K562 (cell line): ENCODE measurements around the gene CUL9. TPM values are rescaled to one million over a fixed set of nuclear protein-coding genes. Genes with fewer than 3 reads are reported as not detected.

Experiments used
- BMI1 ChIP-seq: fragments of 150-350 bp; IDR thresholded peaks from 2 replicates; pipeline ENCODE4 v1.6.1; 2014; ENCODE audit warnings: low read length
- CBX3 ChIP-seq, 2 experiments: IDR thresholded peaks; 1 replicate in 1 of 2; 2 replicates in 1 of 2; pipeline ENCODE4 v1.6.1; 2012; ENCODE audit warnings: inconsistent platforms in 2 of 2, low read length in 2 of 2, borderline replicate concordance in 1 of 2, control low read depth in 1 of 2
- CREB3L1 ChIP-seq: fragments of 450-650 bp; IDR thresholded peaks from 2 replicates; pipeline ENCODE4 v1.6.1; 2014; ENCODE audit warnings: low read depth, mild to moderate bottlenecking, moderate library complexity, borderline replicate concordance
- KAT8 ChIP-seq: fragments of 450-650 bp; IDR thresholded peaks from 2 replicates; pipeline ENCODE4 v1.6.1; 2016; ENCODE audit warnings: low read depth, mild to moderate bottlenecking
- MAFF ChIP-seq: IDR thresholded peaks from 2 replicates; pipeline ENCODE4 v1.6.1; 2012; ENCODE audit warnings: low read length, improper control_type of control experiment
- MITF ChIP-seq: IDR thresholded peaks from 2 replicates; pipeline ENCODE4 v1.6.1; 2014; ENCODE audit warnings: antibody characterized with exemption
- NCOA1 ChIP-seq: fragments of 450-650 bp; IDR thresholded peaks from 2 replicates; pipeline ENCODE4 v1.6.1; 2016; ENCODE audit warnings: low read depth
- PHF20 ChIP-seq: fragments of 450-650 bp; IDR thresholded peaks from 2 replicates; pipeline ENCODE4 v1.6.1; 2018; ENCODE audit not compliant: partially characterized antibody
- RERE ChIP-seq: sonication (generic); formaldehyde crosslinking; IDR thresholded peaks from 2 replicates; pipeline ENCODE4 v1.8.0; 2023; ENCODE audit warnings: missing genetic modification reagents, mild to moderate bottlenecking, borderline replicate concordance
- SFPQ ChIP-seq: fragments of 200-400 bp; formaldehyde crosslinking; IDR thresholded peaks from 2 replicates; pipeline ENCODE4 v1.6.1; 2017; ENCODE audit warnings: mild to moderate bottlenecking, low read depth, low read length, moderate library complexity
- TRIM28 ChIP-seq: fragments of 450-650 bp; IDR thresholded peaks from 2 replicates; pipeline ENCODE4 v1.6.1; 2017
- XRCC3 ChIP-seq: fragments of 450-650 bp; IDR thresholded peaks from 2 replicates; pipeline ENCODE4 v1.6.1; 2017; ENCODE audit warnings: mild to moderate bottlenecking, moderate library complexity
- YBX1 ChIP-seq: fragments of 450-650 bp; IDR thresholded peaks from 2 replicates; pipeline ENCODE4 v1.7.1; 2016; ENCODE audit warnings: mild to moderate bottlenecking
- ZNF354B ChIP-seq: fragments of 250-450 bp; sonication (Bioruptor Pico); IDR thresholded peaks from 2 replicates; pipeline ENCODE4 v1.4.0; 2020
- ZNF449 ChIP-seq: fragments of 250-450 bp; sonication (Bioruptor Pico); IDR thresholded peaks from 2 replicates; pipeline ENCODE4 v1.8.0; 2022; ENCODE audit warnings: moderate library complexity, mild to moderate bottlenecking, inconsistent platforms
- polyA plus RNA-seq, 8 experiments: library from polyadenylated mRNA; depleted of rRNA in 4 of 8; stranded (reverse) in 5 of 8; unstranded in 3 of 8; fragments of >200 nt; fragmentation: Nextera tagmentation in 2 of 8; fragmentation: Illumina TruSeq in 1 of 8; extraction: Ambion mirVana in 2 of 8; extraction: Trizol in 1 of 8; gene quantifications; 2 replicates each; pipeline versions ENCODE4 v1.2.1 to v1.2.3, GENCODE V29; 2011 to 2014; ENCODE audit warnings: inconsistent platforms in 1 of 8, missing spikeins in 1 of 8
- total RNA-seq, 7 experiments: library from RNA; depleted of rRNA in 6 of 7; stranded (reverse); fragments of >200 nt in 6 of 7; fragmentation: Illumina TruSeq in 2 of 7; extraction: Trizol in 2 of 7; gene quantifications; 2 replicates each; pipeline versions ENCODE4 v1.2.1 to v1.2.3, GENCODE V29; 2011 to 2021; ENCODE audit warnings: low replicate concordance in 1 of 7

Gene CUL9
- total and polyA plus RNA-seq, 9 of the 15 experiments (the other 6 are each of a cell fraction or from before 2014, with no cell fraction given) = 0.50 to 20.7 (median 6.6) TPM

GRCh38 chr6:43246301-43247113 lies 64.5 kb downstream of the CUL9 start (continued):
- TF ChIP-seq CREB3L1 (no peak), BMI1 (no peak), XRCC3 (no peak), YBX1 (no peak), PHF20 (peak; percentile 22), KAT8 (no peak), SFPQ (no peak), ZNF449 (CRISPR knock-in tag) (no peak), MAFF (no peak), ZNF354B (no peak), CBX3 (IDR thresholded peaks at IDR 0.05; ENCODE audit: borderline replicate concordance in 1 of 2, low read length in 2 of 2) (no peak), RERE (CRISPR knock-in tag) (no peak), NCOA1 (no peak), MITF (no peak), TRIM28 (no peak)
